HCT116 (cell line): Measurements from ENCODE around the gene ABHD16A. TPM values are rescaled to one million over a fixed set of nuclear protein-coding genes. Genes with fewer than 3 reads are reported as not detected.
A peak's percentile ranks its signal among the peaks of the same experiment; 100 is the strongest.

Experiments
- ATAC-seq: fragments of 200-7000 bp; cut with Tn5 transposase; 2 replicates; pipeline ENCODE4 v1.9.1; 2020; ENCODE audit warnings: mild to moderate bottlenecking, moderate library complexity
- BruUV-seq: library from RNA; stranded (reverse); fragments of 400-500 nt; replicated peaks from 2 replicates; lab custom pipeline; 2021; lab: Mats Ljungman, UMichigan
- CTCF ChIA-PET: fragments of 300-600 bp; sonication (Branson Sonifier 250); formaldehyde crosslinking; loops from one replicate; lab custom pipeline; 2021; ENCODE audit warnings: antibody characterized with exemption; lab: Charles Lee
- POLR2A ChIA-PET: fragments of 300-600, 350-600 bp; sonication (Branson Sonifier 250); formaldehyde crosslinking; loops from one replicate; lab custom pipeline; 2021; ENCODE audit warnings: antibody characterized with exemption; lab: Charles Lee
- RAD21 ChIA-PET, 2 experiments: fragments of 300-600 bp; sonication (Branson Sonifier 250); formaldehyde crosslinking; loops; one replicate each; lab custom pipeline; 2023; ENCODE audit warnings: low total read pairs in 2 of 2; ENCODE audit not compliant: uncharacterized antibody in 2 of 2, unreplicated experiment in 2 of 2, low non-redundant PET in 1 of 2; lab: Charles Lee
- DNase-seq: peaks from one replicate; pipeline ENCODE4 v3.0.0-alpha.2; 2010; ENCODE audit warnings: low read depth, low spot score
- H2AFZ ChIP-seq: fragments of 200-600 bp; shearing (Covaris generic), sonication (generic); 2 replicates; pipeline ENCODE4 v1.6.1; 2017; ENCODE audit warnings: low read depth, mixed run types, mixed read lengths, antibody characterized with exemption, low read length; ENCODE audit not compliant: poor library complexity, severe bottlenecking
- H3K27ac ChIP-seq: 2 replicates; pipeline ENCODE4 v1.5.1; 2012; ENCODE audit warnings: low read depth, low read length
- H3K27me3 ChIP-seq: fragments of 200-600 bp; sonication (generic); 2 replicates; pipeline ENCODE4 v1.6.1; 2016; ENCODE audit warnings: mixed run types, low read length, mixed read lengths; ENCODE audit not compliant: insufficient read depth
- H3K36me3 ChIP-seq, 2 experiments: fragments of 200-500 bp in 1 of 2; fragments of 200-600 bp in 1 of 2; sonication (Bioruptor generic) in 1 of 2; sonication (generic) in 1 of 2; 2 replicates each; pipeline versions ENCODE4 v1.5.1 to v1.6.1; 2014 to 2016; ENCODE audit warnings: low read length in 2 of 2, inconsistent platforms in 1 of 2, mixed read lengths in 1 of 2, mixed run types in 1 of 2; ENCODE audit not compliant: insufficient read depth in 2 of 2, control insufficient read depth in 1 of 2
- H3K4me1 ChIP-seq, 2 experiments: fragments of 200-600 bp in 1 of 2; sonication (generic) in 1 of 2; 2 replicates each; pipeline versions ENCODE4 v1.5.1 to v1.6.1; 2012 to 2017; ENCODE audit warnings: low read length in 2 of 2, inconsistent platforms in 1 of 2, mild to moderate bottlenecking in 1 of 2, mixed read lengths in 1 of 2, mixed run types in 1 of 2, moderate library complexity in 1 of 2; ENCODE audit not compliant: insufficient read depth in 2 of 2, control insufficient read depth in 1 of 2
- H3K4me2 ChIP-seq: fragments of 200-600 bp; sonication (generic); 2 replicates; pipeline ENCODE4 v1.6.1; 2017; ENCODE audit warnings: mixed run types, low read length, mixed read lengths
- H3K4me3 ChIP-seq, 2 experiments: fragments of 200-600 bp in 1 of 2; sonication (generic) in 1 of 2; replicated peaks in 1 of 2; 2 replicates each; pipeline ENCODE4 v1.5.1; 2011 to 2016; ENCODE audit warnings: low read length in 2 of 2, control low read depth in 1 of 2, low read depth in 1 of 2, mild to moderate bottlenecking in 1 of 2, mixed read lengths in 1 of 2, mixed run types in 1 of 2
- H3K79me2 ChIP-seq: fragments of 200-600 bp; sonication (generic); 2 replicates; pipeline ENCODE4 v1.6.1; 2017; ENCODE audit warnings: mild to moderate bottlenecking, mixed run types, low read length, moderate library complexity, mixed read lengths; ENCODE audit not compliant: insufficient read depth
- H3K9ac ChIP-seq: fragments of 200-600 bp; sonication (generic); 2 replicates; pipeline ENCODE4 v1.6.1; 2016; ENCODE audit warnings: low read length, mixed read lengths
- H3K9me2 ChIP-seq: fragments of 200-600 bp; sonication (generic), shearing (Covaris generic); 2 replicates; pipeline ENCODE4 v1.6.1; 2017; ENCODE audit warnings: mixed run types, mild to moderate bottlenecking, moderate library complexity; ENCODE audit not compliant: insufficient read depth
- H3K9me3 ChIP-seq, 2 experiments: fragments of 200-500 bp in 1 of 2; fragments of 200-600 bp in 1 of 2; sonication (Bioruptor generic) in 1 of 2; sonication (generic) in 1 of 2; 2 replicates each; pipeline ENCODE4 v1.6.1; 2014 to 2017; ENCODE audit warnings: low read length in 2 of 2, mixed read lengths in 2 of 2, inconsistent platforms in 1 of 2, low read depth in 1 of 2, mild to moderate bottlenecking in 1 of 2, mixed run types in 1 of 2, moderate library complexity in 1 of 2; ENCODE audit not compliant: control insufficient read depth in 1 of 2, insufficient read depth in 1 of 2
- H4K20me1 ChIP-seq: fragments of 200-600 bp; sonication (generic), shearing (Covaris generic); 2 replicates; pipeline ENCODE4 v1.6.1; 2017; ENCODE audit warnings: mixed run types, mild to moderate bottlenecking, moderate library complexity; ENCODE audit not compliant: insufficient read depth
- CBX3 ChIP-seq: IDR thresholded peaks from 2 replicates; pipeline ENCODE4 v1.6.1; 2012; ENCODE audit warnings: low read depth
- ELF1 ChIP-seq: IDR thresholded peaks from 2 replicates; pipeline ENCODE4 v1.6.1; 2012; ENCODE audit warnings: low read depth, borderline replicate concordance
- EZH2phosphoT487 ChIP-seq: fragments of 200-600 bp; IDR thresholded peaks from 2 replicates; pipeline ENCODE4 v1.6.1; 2018; ENCODE audit warnings: antibody characterized with exemption, borderline replicate concordance
- MAX ChIP-seq: IDR thresholded peaks from 2 replicates; pipeline ENCODE4 v1.6.1; 2012
- RAD21 ChIP-seq: IDR thresholded peaks from 2 replicates; pipeline ENCODE4 v1.6.1; 2012; ENCODE audit warnings: low read depth, mild to moderate bottlenecking
- REST ChIP-seq: IDR thresholded peaks from 2 replicates; pipeline ENCODE4 v1.6.1; 2012; ENCODE audit warnings: low read depth
- SIN3A ChIP-seq: IDR thresholded peaks from 2 replicates; pipeline ENCODE4 v1.6.1; 2012; ENCODE audit warnings: low read depth
- SRF ChIP-seq: IDR thresholded peaks from 2 replicates; pipeline ENCODE4 v1.6.1; 2012; ENCODE audit warnings: low read depth
- TCF7L2 ChIP-seq: IDR thresholded peaks from 2 replicates; pipeline ENCODE4 v1.7.0; 2011; ENCODE audit warnings: borderline replicate concordance, inconsistent platforms; ENCODE audit not compliant: insufficient read depth, insufficient read length; ENCODE audit errors: extremely low read depth
- ZBTB33 ChIP-seq: IDR thresholded peaks from 2 replicates; pipeline ENCODE4 v1.6.1; 2011; ENCODE audit warnings: mild to moderate bottlenecking, low read length, moderate library complexity; ENCODE audit not compliant: insufficient replicate concordance; ENCODE audit errors: extremely low read depth
- ZFX ChIP-seq: fragments of 450-650 bp; IDR thresholded peaks from 2 replicates; pipeline ENCODE4 v1.6.1; 2017
- intact Hi-C: fragments of 100-400 bp; cut with micrococcal nuclease; formaldehyde crosslinking; loops from 2 replicates; pipeline ENCODE4 v1.10.0; 2022
- total RNA-seq: library from RNA; stranded (reverse); gene quantifications from one replicate; pipeline ENCODE4 v1.2.1, GENCODE V29; 2021; ENCODE audit not compliant: unreplicated experiment
- TF ChIP-seq, protein P1 (sequence below), 3 experiments: fragments of 200-600 bp in 1 of 3; sonication (generic) in 1 of 3; IDR thresholded peaks in 2 of 3; conservative IDR thresholded peaks in 1 of 3; 2 replicates each; pipeline ENCODE4 v1.5.1; 2012 to 2017; ENCODE audit warnings: low read depth in 2 of 3, low read length in 2 of 3, antibody characterized with exemption in 1 of 3, borderline replicate concordance in 1 of 3, control low read depth in 1 of 3, mild to moderate bottlenecking in 1 of 3, mixed read lengths in 1 of 3, mixed run types in 1 of 3, moderate library complexity in 1 of 3; ENCODE audit not compliant: insufficient read depth in 1 of 3
- TF ChIP-seq, protein P2 (sequence below): IDR thresholded peaks from 2 replicates; pipeline ENCODE4 v1.6.1; 2012

The ABHD16A gene
- total RNA-seq, 1 experiment from 2014 or later, result 32.4 TPM

- TF ChIP-seq, protein P1, sequence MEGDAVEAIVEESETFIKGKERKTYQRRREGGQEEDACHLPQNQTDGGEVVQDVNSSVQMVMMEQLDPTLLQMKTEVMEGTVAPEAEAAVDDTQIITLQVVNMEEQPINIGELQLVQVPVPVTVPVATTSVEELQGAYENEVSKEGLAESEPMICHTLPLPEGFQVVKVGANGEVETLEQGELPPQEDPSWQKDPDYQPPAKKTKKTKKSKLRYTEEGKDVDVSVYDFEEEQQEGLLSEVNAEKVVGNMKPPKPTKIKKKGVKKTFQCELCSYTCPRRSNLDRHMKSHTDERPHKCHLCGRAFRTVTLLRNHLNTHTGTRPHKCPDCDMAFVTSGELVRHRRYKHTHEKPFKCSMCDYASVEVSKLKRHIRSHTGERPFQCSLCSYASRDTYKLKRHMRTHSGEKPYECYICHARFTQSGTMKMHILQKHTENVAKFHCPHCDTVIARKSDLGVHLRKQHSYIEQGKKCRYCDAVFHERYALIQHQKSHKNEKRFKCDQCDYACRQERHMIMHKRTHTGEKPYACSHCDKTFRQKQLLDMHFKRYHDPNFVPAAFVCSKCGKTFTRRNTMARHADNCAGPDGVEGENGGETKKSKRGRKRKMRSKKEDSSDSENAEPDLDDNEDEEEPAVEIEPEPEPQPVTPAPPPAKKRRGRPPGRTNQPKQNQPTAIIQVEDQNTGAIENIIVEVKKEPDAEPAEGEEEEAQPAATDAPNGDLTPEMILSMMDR (IDR thresholded peaks at IDR 0.05 in 2 of 3, conservative IDR thresholded peaks at IDR 0.05 in 1 of 3; ENCODE audit: borderline replicate concordance in 1 of 3, insufficient read depth in 1 of 3, low read depth in 2 of 3, low read length in 2 of 3), result no peak
- no peak for TF ChIP-seq SIN3A
- no peak for TF ChIP-seq MAX
Observed at GRCh38 chr6:31732029-31732428, 28.9 kb upstream of the ABHD16A start (continued).

- ChIA-PET RAD21 (no interaction called here), CTCF (interaction anchor here (0.6 to 2.3 kb wide), 4 partner anchors 8 to 41 kb away, joined by 3 to 13 read pairs (median 8); no protein-coding TSS in a partner anchor), POLR2A (interaction anchor here (1.4 to 2.2 kb wide), 4 partner anchors 8 to 97 kb away, joined by 5 to 12 read pairs (median 9); partner anchors contain the start of genes ABHD16A, HSPA1B and MSH5)
- peaks cover 28 to 31% of the 10 kb centered on the region in 2 experiments for H3K36me3 ChIP-seq
- H3K9me3 ChIP-seq, result no peaks in the 10 kb centered on the region
- no peak for DNase-seq
- no peak overlapping the region for H2AFZ ChIP-seq
- no peaks in the 10 kb centered on the region for H3K27me3 ChIP-seq
- ATAC-seq, result no peak
- H3K4me1 ChIP-seq, result peaks cover 12 to 39% of the 10 kb centered on the region in 2 experiments
- no peaks in the 10 kb centered on the region; the same call in 1 of the 2 replicates for H4K20me1 ChIP-seq
- H3K4me2 ChIP-seq, result peak overlapping the region; percentile 98
- peaks cover 35% of the 10 kb centered on the region for H3K79me2 ChIP-seq
- peak overlapping the region; percentile 72; the same call in 1 of the 2 replicates for H3K9ac ChIP-seq
- no peaks in the 10 kb centered on the region for H3K9me2 ChIP-seq
- H3K27ac ChIP-seq, result peak overlapping the region; percentile 90
- BruUV-seq, result no TSS peak
- H3K4me3 ChIP-seq, result peak overlapping the region in 1 of 2 experiments; percentile 70; a peak in 2 of 4 replicates
- intact Hi-C loops, result loop anchor here (2.0 kb wide), 1 partner anchor 50 kb away; the partner anchor contains the start of gene LY6G5C
- no peak for TF ChIP-seq EZH2phosphoT487
- no peak for TF ChIP-seq ZFX
- no peak for TF ChIP-seq TCF7L2
- no peak for TF ChIP-seq RAD21
- no peak for TF ChIP-seq REST
- no peak for TF ChIP-seq ELF1
- TF ChIP-seq ZBTB33, result no peak
- no peak for TF ChIP-seq SRF
- TF ChIP-seq SIN3A, result no peak
- TF ChIP-seq CBX3, result no peak
- TF ChIP-seq, protein P2, sequence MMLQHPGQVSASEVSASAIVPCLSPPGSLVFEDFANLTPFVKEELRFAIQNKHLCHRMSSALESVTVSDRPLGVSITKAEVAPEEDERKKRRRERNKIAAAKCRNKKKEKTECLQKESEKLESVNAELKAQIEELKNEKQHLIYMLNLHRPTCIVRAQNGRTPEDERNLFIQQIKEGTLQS, result no peak
Observed at GRCh38 chr6:31730631-31731086, 27.5 kb upstream of the ABHD16A start.
